GM21423 (cell line): Measurements from ENCODE around the gene SH2D3C.
"Not testable (repeated sequence)": the region's sequence is repeated elsewhere in the genome, so short reads cannot be mapped to it uniquely, and the experiment has no call there.

Source experiments
- ATAC-seq: cut with Tn5 transposase; IDR thresholded peaks from one replicate; pipeline ENCODE4 v1.9.1; 2021; ENCODE audit warnings: mild to moderate bottlenecking, moderate library complexity; ENCODE audit not compliant: unreplicated experiment

The SH2D3C gene

GRCh38 chr9:127785933-127786772 lies 7.7 kb upstream of the SH2D3C start, which contains the start of gene CDK9:
Gene CDK9, plus strand, starts transcription at chr9:127786034. Its CDS starts 115 bp downstream, at chr9:127786149.
- ATAC-seq: peak; percentile 50

- peak; percentile 43 for ATAC-seq
These were observed 6.8 kb upstream of the SH2D3C start for GRCh38 chr9:127785023-127785932.

- no peak for ATAC-seq
These were observed 4.9 kb upstream of the SH2D3C start for GRCh38 chr9:127783111-127784008.

- no peak for ATAC-seq
These were observed 3.3 kb upstream of the SH2D3C start for GRCh38 chr9:127781806-127782205.

- not testable (repeated sequence) for ATAC-seq
These were observed 2.4 kb upstream of the SH2D3C start for GRCh38 chr9:127780909-127781308.

GRCh38 chr9:127780126-127780885 lies 1.8 kb upstream of the SH2D3C start:
- ATAC-seq: no peak

GRCh38 chr9:127779136-127779981 lies 893 bp upstream of the SH2D3C start:
- ATAC-seq: peak; percentile 40

GRCh38 chr9:127777368-127777980 lies 992 bp downstream of the SH2D3C start:
- no peak for ATAC-seq

GRCh38 chr9:127776924-127777289 lies 1.6 kb downstream of the SH2D3C start:
- ATAC-seq: no peak

- ATAC-seq: peak; percentile 24
These were observed 2.1 kb downstream of the SH2D3C start for GRCh38 chr9:127776195-127776923.

- no peak for ATAC-seq
These were observed 4.5 kb downstream of the SH2D3C start for GRCh38 chr9:127773981-127774380.

- ATAC-seq: no peak
These were observed 5.2 kb downstream of the SH2D3C start for GRCh38 chr9:127773272-127773671.

- ATAC-seq: no peak
These were observed 5.9 kb downstream of the SH2D3C start for GRCh38 chr9:127772603-127773002.

GRCh38 chr9:127771570-127772189 lies 6.8 kb downstream of the SH2D3C start:
- ATAC-seq: no peak

GRCh38 chr9:127770905-127771569 lies 7.4 kb downstream of the SH2D3C start:
- ATAC-seq: peak; percentile 80

GRCh38 chr9:127770583-127770904 lies 7.9 kb downstream of the SH2D3C start:
- ATAC-seq: no peak

GRCh38 chr9:127769929-127770582 lies 8.4 kb downstream of the SH2D3C start:
- ATAC-seq: no peak
